Measurements from ENCODE around the gene RPA1.

DNA sequence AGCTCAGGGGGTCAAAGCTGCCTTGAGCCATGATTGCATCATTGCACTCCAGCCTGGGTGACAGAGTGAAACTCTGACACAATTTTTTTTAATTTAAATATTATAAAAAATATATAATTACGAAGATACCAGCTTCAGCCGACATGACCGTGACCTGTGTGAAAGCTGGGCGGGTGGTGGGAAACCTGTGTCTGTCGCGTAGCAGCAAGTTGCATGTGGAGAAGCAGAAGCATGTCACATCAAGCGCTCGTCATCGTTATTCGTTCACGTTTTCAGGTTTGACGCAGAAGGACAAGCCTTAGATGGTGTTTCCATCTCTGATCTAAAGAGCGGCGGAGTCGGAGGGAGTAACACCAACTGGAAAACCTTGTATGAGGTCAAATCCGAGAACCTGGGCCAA lies 53.7 kb downstream of the RPA1 start:
- no peak for TF ChIP-seq HOXA7 (CRISPR knock-in tag; IDR thresholded peaks at IDR 0.05; ENCODE audit: borderline replicate concordance)
- TF ChIP-seq, protein P1, sequence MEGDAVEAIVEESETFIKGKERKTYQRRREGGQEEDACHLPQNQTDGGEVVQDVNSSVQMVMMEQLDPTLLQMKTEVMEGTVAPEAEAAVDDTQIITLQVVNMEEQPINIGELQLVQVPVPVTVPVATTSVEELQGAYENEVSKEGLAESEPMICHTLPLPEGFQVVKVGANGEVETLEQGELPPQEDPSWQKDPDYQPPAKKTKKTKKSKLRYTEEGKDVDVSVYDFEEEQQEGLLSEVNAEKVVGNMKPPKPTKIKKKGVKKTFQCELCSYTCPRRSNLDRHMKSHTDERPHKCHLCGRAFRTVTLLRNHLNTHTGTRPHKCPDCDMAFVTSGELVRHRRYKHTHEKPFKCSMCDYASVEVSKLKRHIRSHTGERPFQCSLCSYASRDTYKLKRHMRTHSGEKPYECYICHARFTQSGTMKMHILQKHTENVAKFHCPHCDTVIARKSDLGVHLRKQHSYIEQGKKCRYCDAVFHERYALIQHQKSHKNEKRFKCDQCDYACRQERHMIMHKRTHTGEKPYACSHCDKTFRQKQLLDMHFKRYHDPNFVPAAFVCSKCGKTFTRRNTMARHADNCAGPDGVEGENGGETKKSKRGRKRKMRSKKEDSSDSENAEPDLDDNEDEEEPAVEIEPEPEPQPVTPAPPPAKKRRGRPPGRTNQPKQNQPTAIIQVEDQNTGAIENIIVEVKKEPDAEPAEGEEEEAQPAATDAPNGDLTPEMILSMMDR (tag by site-specific recombination; IDR thresholded peaks at IDR 0.05): no peak
- TF ChIP-seq REST (tag by site-specific recombination; IDR thresholded peaks at IDR 0.05): no peak
- no peak for TF ChIP-seq YY1 (tag by site-specific recombination; IDR thresholded peaks at IDR 0.05)
- TF ChIP-seq PRDM4 (tag by site-specific recombination; IDR thresholded peaks at IDR 0.05): no peak
- TF ChIP-seq SP2 (tag by site-specific recombination; IDR thresholded peaks at IDR 0.05): no peak
- TF ChIP-seq, protein P2, sequence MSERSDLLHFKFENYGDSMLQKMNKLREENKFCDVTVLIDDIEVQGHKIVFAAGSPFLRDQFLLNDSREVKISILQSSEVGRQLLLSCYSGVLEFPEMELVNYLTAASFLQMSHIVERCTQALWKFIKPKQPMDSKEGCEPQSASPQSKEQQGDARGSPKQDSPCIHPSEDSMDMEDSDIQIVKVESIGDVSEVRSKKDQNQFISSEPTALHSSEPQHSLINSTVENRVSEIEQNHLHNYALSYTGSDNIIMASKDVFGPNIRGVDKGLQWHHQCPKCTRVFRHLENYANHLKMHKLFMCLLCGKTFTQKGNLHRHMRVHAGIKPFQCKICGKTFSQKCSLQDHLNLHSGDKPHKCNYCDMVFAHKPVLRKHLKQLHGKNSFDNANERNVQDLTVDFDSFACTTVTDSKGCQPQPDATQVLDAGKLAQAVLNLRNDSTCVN (tag by site-specific recombination; optimal IDR thresholded peaks at IDR 0.05): no peak
- TF ChIP-seq ZBTB1 (tag by site-specific recombination; IDR thresholded peaks at IDR 0.05): no peak

Measured in HEK293 (cell line).